WERI-Rb-1 (cell line): Measurements from ENCODE around the gene CWF19L1.

Experiments
- DNase-seq: peaks from one replicate; pipeline ENCODE4 v3.0.0-alpha.2; 2020
- H3K27ac ChIP-seq: fragments of 250-450 bp; sonication (Bioruptor Pico); 2 replicates; pipeline ENCODE4 v1.5.1; 2020; ENCODE audit warnings: mild to moderate bottlenecking, moderate library complexity
- H3K27me3 ChIP-seq: fragments of 250-450 bp; sonication (Bioruptor Pico); 2 replicates; pipeline ENCODE4 v1.5.1; 2021; ENCODE audit warnings: mild to moderate bottlenecking, low read depth, moderate library complexity; ENCODE audit not compliant: insufficient read depth, severe bottlenecking
- H3K36me3 ChIP-seq: fragments of 250-450 bp; sonication (Bioruptor Pico); 2 replicates; pipeline ENCODE4 v1.5.1; 2020; ENCODE audit warnings: mild to moderate bottlenecking, moderate library complexity
- H3K4me3 ChIP-seq: 2 replicates; pipeline ENCODE4 v1.5.1; 2011; ENCODE audit warnings: low read depth, mild to moderate bottlenecking, control low read depth, low read length
- H3K9me3 ChIP-seq: fragments of 250-450 bp; sonication (Bioruptor Pico); 2 replicates; pipeline ENCODE4 v1.5.1; 2021; ENCODE audit warnings: mild to moderate bottlenecking, moderate library complexity; ENCODE audit not compliant: severe bottlenecking
- CTCF ChIP-seq: IDR thresholded peaks from 2 replicates; pipeline ENCODE4 v1.5.1; 2011; ENCODE audit warnings: low read depth, mild to moderate bottlenecking, control low read depth, inconsistent platforms, low read length

Gene CWF19L1

GRCh38 chr10:100183481-100183880, 84.0 kb downstream of the CWF19L1 start:
- H3K27ac ChIP-seq = peak overlapping the region; percentile 48
- no peak for TF ChIP-seq CTCF

GRCh38 chr10:100182908-100183307, 84.5 kb downstream of the CWF19L1 start:
- peak; percentile 41 for DNase-seq
- peaks cover 49% of the 10 kb centered on the region for H3K36me3 ChIP-seq
- H3K9me3 ChIP-seq = no peaks in the 10 kb centered on the region
- no peak for TF ChIP-seq CTCF
- no peak overlapping the region for H3K4me3 ChIP-seq
- no peaks in the 10 kb centered on the region for H3K27me3 ChIP-seq
- peak overlapping the region; percentile 48 for H3K27ac ChIP-seq

More at GRCh38 chr10:100183481-100183880, 84.0 kb downstream of the CWF19L1 start:
- no peak overlapping the region for H3K4me3 ChIP-seq
- DNase-seq = no peak
- H3K9me3 ChIP-seq = no peaks in the 10 kb centered on the region
- peaks cover 45% of the 10 kb centered on the region for H3K36me3 ChIP-seq
- H3K27me3 ChIP-seq = no peaks in the 10 kb centered on the region
